Parathyroid adenoma (tissue), 2 donors: Measurements from ENCODE around the gene DUSP10.

Experiments
- H2AFZ ChIP-seq: fragments of 300-600 bp; sonication (generic); one replicate; pipeline ENCODE4 v1.7.0; 2017; ENCODE audit warnings: antibody characterized with exemption, mild to moderate bottlenecking
- H3K27ac ChIP-seq: fragments of 300-600 bp; sonication (generic); one replicate; pipeline ENCODE4 v1.7.0; 2017
- H3K27me3 ChIP-seq: fragments of 300-600 bp; sonication (generic); one replicate; pipeline ENCODE4 v1.7.0; 2017; ENCODE audit warnings: low read length; ENCODE audit not compliant: control insufficient read depth, insufficient read depth
- H3K36me3 ChIP-seq: fragments of 300-600 bp; sonication (generic); one replicate; pipeline ENCODE4 v1.7.0; 2017; ENCODE audit warnings: low read length; ENCODE audit not compliant: control insufficient read depth, insufficient read depth
- H3K4me1 ChIP-seq: fragments of 300-600 bp; sonication (generic); one replicate; pipeline ENCODE4 v1.7.0; 2017; ENCODE audit warnings: control low read depth
- H3K4me2 ChIP-seq: fragments of 300-600 bp; sonication (generic); one replicate; pipeline ENCODE4 v1.7.0; 2017; ENCODE audit warnings: low read length
- H3K4me3 ChIP-seq: fragments of 300-600 bp; sonication (generic); one replicate; pipeline ENCODE4 v1.7.0; 2017; ENCODE audit warnings: low read depth, low read length
- H3K79me2 ChIP-seq: fragments of 300-600 bp; sonication (generic); one replicate; pipeline ENCODE4 v1.7.0; 2017; ENCODE audit warnings: control low read depth
- H3K9ac ChIP-seq: fragments of 300-600 bp; sonication (generic); one replicate; pipeline ENCODE4 v1.7.0; 2017; ENCODE audit warnings: mild to moderate bottlenecking
- H3K9me3 ChIP-seq: fragments of 300-600 bp; sonication (generic); one replicate; pipeline ENCODE4 v1.7.0; 2017; ENCODE audit warnings: low read length; ENCODE audit not compliant: control insufficient read depth
- TF ChIP-seq, protein P1 (sequence below): fragments of 300-600 bp; sonication (generic); IDR thresholded peaks from one replicate; pipeline ENCODE4 v1.7.0; 2017; ENCODE audit warnings: antibody characterized with exemption, mild to moderate bottlenecking
- donor health status: primary hyperparathyroidism.

The DUSP10 gene

DNA sequence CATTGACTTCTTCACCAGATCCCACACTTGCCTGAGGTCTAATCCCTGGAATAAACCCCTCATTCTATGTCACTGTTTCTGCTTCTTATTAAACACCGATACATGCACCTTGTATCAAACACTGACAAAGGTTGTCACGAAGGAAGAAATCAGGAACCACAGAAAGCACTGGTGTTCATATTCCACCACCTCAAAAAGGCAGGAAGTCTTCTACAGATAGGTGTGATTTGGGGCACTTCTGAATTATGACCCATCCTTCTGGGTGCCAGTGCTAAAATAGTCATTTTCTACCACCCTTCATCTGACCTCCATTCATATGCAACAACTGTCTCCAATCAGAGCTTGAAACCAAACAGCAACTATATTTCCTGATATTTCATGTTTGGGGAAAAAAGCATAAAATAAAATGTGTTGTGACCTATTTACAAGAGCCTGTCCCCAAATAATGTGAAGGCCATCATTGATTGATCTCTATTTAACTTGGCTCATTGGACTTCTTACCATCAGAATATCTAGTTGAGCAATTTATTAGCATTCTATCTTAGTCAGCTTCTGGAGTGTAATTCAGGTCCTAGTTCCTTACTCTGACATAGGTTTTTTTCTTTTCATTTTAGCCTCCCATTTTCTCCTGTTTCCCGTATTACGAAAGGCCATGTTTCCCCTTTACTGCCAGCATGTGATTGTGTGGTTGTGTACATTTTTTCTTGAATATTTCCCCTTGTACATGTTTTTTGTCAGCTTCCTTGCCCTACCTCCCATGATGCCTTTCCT is 43.1 kb downstream of the DUSP10 start:
- H3K4me3 ChIP-seq, result no peak overlapping the region
- H3K36me3 ChIP-seq, result no peaks in the 10 kb centered on the region
- H2AFZ ChIP-seq, result no peak overlapping the region
- TF ChIP-seq, protein P1, sequence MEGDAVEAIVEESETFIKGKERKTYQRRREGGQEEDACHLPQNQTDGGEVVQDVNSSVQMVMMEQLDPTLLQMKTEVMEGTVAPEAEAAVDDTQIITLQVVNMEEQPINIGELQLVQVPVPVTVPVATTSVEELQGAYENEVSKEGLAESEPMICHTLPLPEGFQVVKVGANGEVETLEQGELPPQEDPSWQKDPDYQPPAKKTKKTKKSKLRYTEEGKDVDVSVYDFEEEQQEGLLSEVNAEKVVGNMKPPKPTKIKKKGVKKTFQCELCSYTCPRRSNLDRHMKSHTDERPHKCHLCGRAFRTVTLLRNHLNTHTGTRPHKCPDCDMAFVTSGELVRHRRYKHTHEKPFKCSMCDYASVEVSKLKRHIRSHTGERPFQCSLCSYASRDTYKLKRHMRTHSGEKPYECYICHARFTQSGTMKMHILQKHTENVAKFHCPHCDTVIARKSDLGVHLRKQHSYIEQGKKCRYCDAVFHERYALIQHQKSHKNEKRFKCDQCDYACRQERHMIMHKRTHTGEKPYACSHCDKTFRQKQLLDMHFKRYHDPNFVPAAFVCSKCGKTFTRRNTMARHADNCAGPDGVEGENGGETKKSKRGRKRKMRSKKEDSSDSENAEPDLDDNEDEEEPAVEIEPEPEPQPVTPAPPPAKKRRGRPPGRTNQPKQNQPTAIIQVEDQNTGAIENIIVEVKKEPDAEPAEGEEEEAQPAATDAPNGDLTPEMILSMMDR, result no peak
- no peaks in the 10 kb centered on the region for H3K27me3 ChIP-seq
- no peaks in the 10 kb centered on the region for H3K79me2 ChIP-seq
- no peaks in the 10 kb centered on the region for H3K9me3 ChIP-seq
- no peak overlapping the region for H3K27ac ChIP-seq
- no peak overlapping the region for H3K9ac ChIP-seq
- no peaks in the 10 kb centered on the region for H3K4me1 ChIP-seq
- no peak overlapping the region for H3K4me2 ChIP-seq

DNA sequence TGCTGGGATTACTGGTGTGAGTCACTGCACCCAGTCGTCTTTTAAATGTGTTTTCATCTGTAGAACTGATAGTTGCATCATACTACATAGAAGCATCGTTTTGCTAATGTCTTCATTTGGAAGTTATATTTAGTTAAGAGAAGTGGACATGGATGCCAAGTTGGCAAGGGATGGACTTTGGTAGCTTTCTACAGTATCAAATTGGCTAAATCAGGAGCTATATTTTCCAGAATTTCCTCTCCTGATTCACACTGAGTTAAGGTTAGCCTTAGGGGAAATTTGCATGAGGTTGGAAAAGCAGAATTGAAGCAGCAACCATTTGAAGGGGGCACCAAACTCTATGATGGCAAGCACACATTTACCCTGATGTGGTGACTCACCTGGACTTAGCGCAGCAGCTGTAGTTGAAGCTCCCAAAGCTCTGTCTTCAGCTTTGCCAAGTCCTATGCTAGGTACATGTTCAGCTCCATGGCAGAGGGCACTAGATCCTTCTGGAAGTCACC is 43.9 kb downstream of the DUSP10 start:
- Histone ChIP-seq H3K27me3 (no peaks in the 10 kb centered on the region), H3K79me2 (no peaks in the 10 kb centered on the region), H2AFZ (no peak overlapping the region), H3K9ac (no peak overlapping the region), H3K36me3 (no peaks in the 10 kb centered on the region), H3K4me3 (no peak overlapping the region), H3K9me3 (no peaks in the 10 kb centered on the region), H3K4me2 (no peak overlapping the region), H3K4me1 (no peaks in the 10 kb centered on the region), H3K27ac (no peak overlapping the region)
- TF ChIP-seq, protein P1, result no peak

DNA sequence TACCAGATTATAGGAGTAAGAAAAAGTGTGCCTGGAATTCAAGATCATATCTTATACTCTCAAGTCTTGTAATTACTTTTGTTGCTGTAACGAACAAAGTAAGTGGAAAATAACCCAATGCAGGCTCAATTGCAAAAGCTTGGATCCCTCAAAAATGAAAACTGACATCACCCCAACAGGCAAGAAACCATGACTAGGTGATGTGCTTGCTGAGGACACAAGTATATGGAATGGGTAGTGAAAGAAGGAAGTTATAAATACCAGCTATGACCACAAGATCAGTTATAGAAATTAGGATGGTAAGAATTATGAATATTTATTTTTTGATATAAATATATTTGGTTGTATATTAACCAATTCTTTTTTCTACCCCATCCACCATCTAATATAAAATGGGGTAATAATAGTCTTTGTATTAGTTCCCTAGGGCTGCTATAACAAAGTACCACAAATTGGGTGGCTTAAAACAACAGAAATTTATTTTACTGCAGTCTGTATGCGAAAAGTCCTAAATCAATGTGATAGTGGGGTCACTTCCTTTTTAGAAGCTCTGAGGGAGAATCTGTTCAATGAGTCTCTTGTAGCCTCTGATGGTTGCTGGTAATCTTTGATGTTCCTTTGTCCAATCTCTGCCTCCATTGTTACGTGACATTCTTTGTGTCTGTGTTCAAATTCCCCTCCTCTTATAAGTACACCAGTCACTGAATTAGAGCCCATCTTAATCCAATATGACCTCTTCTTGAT is 45.0 kb downstream of the DUSP10 start:
- Histone ChIP-seq H3K4me2 (no peak overlapping the region), H3K4me3 (no peak overlapping the region), H3K79me2 (no peaks in the 10 kb centered on the region), H3K27ac (no peak overlapping the region), H3K9me3 (no peaks in the 10 kb centered on the region), H3K36me3 (no peaks in the 10 kb centered on the region), H2AFZ (no peak overlapping the region), H3K4me1 (no peaks in the 10 kb centered on the region), H3K9ac (no peak overlapping the region), H3K27me3 (no peaks in the 10 kb centered on the region)
- TF ChIP-seq, protein P1, result no peak

DNA sequence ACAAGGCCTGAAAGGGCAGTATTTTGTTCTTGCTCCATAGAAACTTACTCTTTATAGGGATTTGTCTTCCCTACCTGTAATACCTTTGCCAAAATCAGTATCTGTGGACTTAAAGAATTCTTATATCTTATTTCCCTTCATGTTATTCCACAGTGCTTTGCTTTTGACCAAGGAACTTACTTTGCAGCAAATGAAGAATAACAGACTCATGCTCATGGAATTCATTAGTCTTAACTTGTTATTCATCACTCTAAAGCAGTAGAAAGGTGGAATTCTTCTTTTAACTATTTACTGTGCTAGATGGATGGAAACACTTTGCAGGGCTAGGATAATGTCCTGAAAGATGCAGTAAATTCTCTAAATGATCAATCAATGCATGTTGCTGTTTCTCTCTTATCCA is 45.9 kb downstream of the DUSP10 start:
- Histone ChIP-seq H3K4me1 (no peaks in the 10 kb centered on the region), H3K27ac (no peak overlapping the region), H3K79me2 (no peaks in the 10 kb centered on the region), H3K9ac (no peak overlapping the region), H3K4me2 (no peak overlapping the region), H3K9me3 (no peaks in the 10 kb centered on the region), H2AFZ (no peak overlapping the region), H3K36me3 (no peaks in the 10 kb centered on the region), H3K27me3 (no peaks in the 10 kb centered on the region), H3K4me3 (no peak overlapping the region)
- TF ChIP-seq, protein P1, result no peak
